Lung (tissue), 16 donors: ENCODE results near the gene TGFA. TPM values are rescaled to one million over a fixed set of nuclear protein-coding genes. Genes with fewer than 3 reads are reported as not detected.

Experiments used
- ATAC-seq: fragments of 200-7000 bp; cut with Tn5 transposase; one replicate; pipeline ENCODE4 v1.9.1; 2020; ENCODE audit warnings: moderate number of reproducible peaks; ENCODE audit not compliant: insufficient read depth, low FRiP score
- DNase-seq, 3 donors: peaks; one replicate each; pipeline ENCODE4 v3.0.0-alpha.2; 2013 to 2017
- H3K27ac ChIP-seq, 2 donors: one replicate each; pipeline ENCODE4 v1.5.1; 2013; ENCODE audit warnings: mild to moderate bottlenecking in 2 of 2, moderate library complexity in 2 of 2, control low read depth in 1 of 2, inconsistent platforms in 1 of 2, low read depth in 1 of 2, low read length in 1 of 2
- H3K27me3 ChIP-seq, 3 donors: one replicate each; pipeline ENCODE4 v1.5.1; 2013; ENCODE audit warnings: low read length in 2 of 3; ENCODE audit not compliant: control insufficient read depth in 3 of 3, insufficient read depth in 3 of 3
- H3K36me3 ChIP-seq, 4 donors: one replicate each; pipeline ENCODE4 v1.5.1; 2013; ENCODE audit warnings: low read length in 4 of 4, mild to moderate bottlenecking in 1 of 4, moderate library complexity in 1 of 4; ENCODE audit not compliant: control insufficient read depth in 4 of 4, insufficient read depth in 4 of 4
- H3K4me1 ChIP-seq, 5 donors: one replicate each; pipeline ENCODE4 v1.5.1; 2013; ENCODE audit warnings: low read length in 5 of 5, mild to moderate bottlenecking in 2 of 5, moderate library complexity in 1 of 5; ENCODE audit not compliant: control insufficient read depth in 5 of 5, insufficient read depth in 5 of 5
- H3K4me3 ChIP-seq: one replicate; pipeline ENCODE4 v1.5.1; 2013; ENCODE audit warnings: mild to moderate bottlenecking, control low read depth, moderate library complexity
- H3K9ac ChIP-seq, 2 donors: one replicate each; pipeline ENCODE4 v1.5.1; 2013; ENCODE audit warnings: low read length in 2 of 2, control low read depth in 1 of 2; ENCODE audit not compliant: insufficient read depth in 1 of 2
- H3K9me3 ChIP-seq, 4 donors: one replicate each; pipeline ENCODE4 v1.5.1; 2013; ENCODE audit warnings: low read length in 3 of 4, mild to moderate bottlenecking in 1 of 4, moderate library complexity in 1 of 4; ENCODE audit not compliant: control insufficient read depth in 4 of 4, insufficient read depth in 3 of 4
- CTCF ChIP-seq: IDR thresholded peaks from 2 replicates; pipeline ENCODE4 v1.5.1; 2012; ENCODE audit warnings: mild to moderate bottlenecking; ENCODE audit errors: control extremely low read depth, extremely low read depth
- WGBS, 2 donors: extraction: QIAGEN DNeasy Blood & Tissue Kit; methylation state at CpG; one replicate each; pipeline ENCODE4 v1.1.7; 2013; 5-methylcytosine and 5-hydroxymethylcytosine counted together
- long read RNA-seq, 5 donors: transcript quantifications; one replicate each; lab custom pipeline, GENCODE V29; 2026
- polyA plus RNA-seq, 2 donors: library from polyadenylated mRNA; stranded (reverse); fragments of 200-250 nt; gene quantifications; one replicate each; pipeline ENCODE4 v1.2.1, GENCODE V29; 2013
- total RNA-seq, 2 donors: library from RNA; depleted of rRNA in 1 of 2; stranded (reverse); fragments of >200 nt in 1 of 2; gene quantifications; one replicate each; pipeline ENCODE4 v1.2.1, GENCODE V29; 2014 to 2021
- donor health status: control.
- donor health status: control.
- donor health status: Bipolar disorder and iron deficiency.
- donor health status: healthy.
- donor health status: DM: yes; HTN: yes; CAD: no.

The TGFA gene
- total RNA-seq = 10 to 100 TPM in 1 of 2 donors, 1 to 10 TPM in 1; 1.9 to 13.0 TPM
- 10 to 100 TPM in 1 of 2 donors, 1 to 10 TPM in 1; 3.8 to 10.3 TPM for polyA plus RNA-seq
- long read RNA-seq, donor 1 = 0 reads
- long read RNA-seq, donor 2 = 0 reads
- long read RNA-seq, donor 3 = 0 reads
- long read RNA-seq, donor 4 = 0 reads
- long read RNA-seq, donor 5 = 0 reads

DNA sequence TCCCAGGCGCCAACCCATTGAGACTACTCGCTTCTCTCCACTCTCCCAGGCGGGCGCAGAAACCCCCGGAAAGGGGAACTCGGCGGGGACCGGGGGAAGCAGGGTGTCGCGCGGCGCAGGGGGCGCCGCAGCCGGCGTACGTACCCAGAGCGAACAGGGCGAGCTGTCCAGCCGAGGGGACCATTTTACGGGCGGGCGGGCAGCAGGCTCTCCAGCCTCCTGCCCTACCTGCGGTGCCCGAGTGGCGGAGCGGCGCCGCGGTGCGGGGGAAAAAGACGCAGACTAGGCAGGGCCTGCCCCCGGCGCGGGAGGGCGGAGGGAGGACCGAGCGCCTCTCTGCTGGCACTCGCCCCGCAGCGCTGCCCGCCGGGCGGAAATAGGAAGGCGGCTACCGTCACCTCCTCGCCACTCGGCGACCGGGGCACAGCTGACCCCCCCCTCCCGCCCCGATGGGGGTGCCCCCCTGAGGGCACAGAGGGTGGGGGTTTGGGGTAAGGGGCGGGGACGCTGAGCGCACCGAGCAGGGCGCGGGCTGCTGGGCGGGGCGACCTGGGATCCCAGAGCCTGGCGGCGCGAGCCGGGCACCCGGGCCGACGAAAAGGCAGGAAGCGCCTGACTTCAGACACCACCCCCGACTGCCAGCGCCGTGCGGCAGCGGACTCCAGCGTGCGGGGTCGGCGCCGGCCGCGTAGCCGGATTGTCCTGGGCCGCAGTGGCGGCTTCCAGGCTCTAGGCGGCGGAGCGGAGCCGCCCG lies at the start of gene TGFA:
Gene TGFA (minus strand): TSS at position 243 of the 754 bp plus-strand sequence. CDS start 59 bp downstream, at position 184.
- Histone ChIP-seq H3K27me3 (peaks cover 0 to 53% (median 50%) of the 10 kb centered on the region in 3 donors), H3K4me3 (peak within 1 kb of the TSS; percentile 59), H3K4me1 (peaks cover 0 to 7% (median 6%) of the 10 kb centered on the region in 5 donors), H3K9me3 (no peaks in the 10 kb centered on the region), H3K9ac (peak within 1 kb of the TSS in 1 of 2 donors; percentile 5), H3K36me3 (no peaks in the 10 kb centered on the region), H3K27ac (peak within 1 kb of the TSS in 1 of 2 donors; percentile 81)
- peak; percentile 37 for TF ChIP-seq CTCF
- WGBS, 2 donors = 0% methylated on average over 65 to 88 of the region's 88 CpGs
- DNase-seq (peak; percentile 40 to 63 (median 58)), ATAC-seq (peak; percentile 85)

GRCh38 chr2:70603066-70603465 lies 49.4 kb upstream of the TGFA start:
- ATAC-seq (no peak), DNase-seq (no peak)
- Histone ChIP-seq H3K9me3 (peaks cover 0 to 2% (median 0%) of the 10 kb centered on the region in 4 donors), H3K27ac (no peak overlapping the region), H3K36me3 (no peaks in the 10 kb centered on the region), H3K4me3 (no peak overlapping the region), H3K9ac (no peak overlapping the region), H3K4me1 (no peaks in the 10 kb centered on the region), H3K27me3 (peaks cover 0 to 3% (median 0%) of the 10 kb centered on the region in 3 donors)
- TF ChIP-seq CTCF = no peak

- H3K36me3 ChIP-seq = no peaks in the 10 kb centered on the region
- H3K9ac ChIP-seq = no peak overlapping the region
- no peak overlapping the region for H3K4me3 ChIP-seq
- WGBS, 2 donors = 45 to 83% methylated on average over 1 of the region's 1 CpG
- H3K4me1 ChIP-seq = peaks cover 0 to 1% (median 0%) of the 10 kb centered on the region in 5 donors
- ATAC-seq = no peak
- H3K9me3 ChIP-seq = peaks cover 0 to 5% (median 2%) of the 10 kb centered on the region in 4 donors
- no peak for DNase-seq
- TF ChIP-seq CTCF = no peak
- no peak overlapping the region for H3K27ac ChIP-seq
- no peaks in the 10 kb centered on the region for H3K27me3 ChIP-seq
These were observed 44.6 kb upstream of the TGFA start for GRCh38 chr2:70598197-70598596.
